Measurements from ENCODE around the gene PHF20. TPM values are rescaled to one million over a fixed set of nuclear protein-coding genes. Genes with fewer than 3 reads are reported as not detected.

Gene PHF20
- total RNA-seq, 1 donor from 2014 or later, result 42.2 TPM

GRCh38 chr20:35830264-35830663 is 58.4 kb downstream of the PHF20 start:
- peaks cover 11% of the 10 kb centered on the region for H3K36me3 Mint-ChIP-seq (ENCODE audit: insufficient read depth)
- no peak for DNase-seq (ENCODE audit: low spot score, unreplicated experiment)
- no peak overlapping the region for H3K4me3 Mint-ChIP-seq (ENCODE audit: low read depth)
- H3K27me3 Mint-ChIP-seq, result no peaks in the 10 kb centered on the region
- H3K27ac Mint-ChIP-seq, result no peak overlapping the region
- TF ChIP-seq, protein P1, sequence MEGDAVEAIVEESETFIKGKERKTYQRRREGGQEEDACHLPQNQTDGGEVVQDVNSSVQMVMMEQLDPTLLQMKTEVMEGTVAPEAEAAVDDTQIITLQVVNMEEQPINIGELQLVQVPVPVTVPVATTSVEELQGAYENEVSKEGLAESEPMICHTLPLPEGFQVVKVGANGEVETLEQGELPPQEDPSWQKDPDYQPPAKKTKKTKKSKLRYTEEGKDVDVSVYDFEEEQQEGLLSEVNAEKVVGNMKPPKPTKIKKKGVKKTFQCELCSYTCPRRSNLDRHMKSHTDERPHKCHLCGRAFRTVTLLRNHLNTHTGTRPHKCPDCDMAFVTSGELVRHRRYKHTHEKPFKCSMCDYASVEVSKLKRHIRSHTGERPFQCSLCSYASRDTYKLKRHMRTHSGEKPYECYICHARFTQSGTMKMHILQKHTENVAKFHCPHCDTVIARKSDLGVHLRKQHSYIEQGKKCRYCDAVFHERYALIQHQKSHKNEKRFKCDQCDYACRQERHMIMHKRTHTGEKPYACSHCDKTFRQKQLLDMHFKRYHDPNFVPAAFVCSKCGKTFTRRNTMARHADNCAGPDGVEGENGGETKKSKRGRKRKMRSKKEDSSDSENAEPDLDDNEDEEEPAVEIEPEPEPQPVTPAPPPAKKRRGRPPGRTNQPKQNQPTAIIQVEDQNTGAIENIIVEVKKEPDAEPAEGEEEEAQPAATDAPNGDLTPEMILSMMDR (IDR thresholded peaks at IDR 0.05; ENCODE audit: unreplicated experiment), result no peak
- H3K4me1 Mint-ChIP-seq (ENCODE audit: low read depth), result peaks cover 10% of the 10 kb centered on the region
- H3K9me3 Mint-ChIP-seq (ENCODE audit: low read depth), result no peaks in the 10 kb centered on the region

GRCh38 chr20:35831029-35831428 is 59.2 kb downstream of the PHF20 start:
- H3K27ac Mint-ChIP-seq, result no peak overlapping the region
- H3K4me3 Mint-ChIP-seq (ENCODE audit: low read depth), result no peak overlapping the region
- peaks cover 11% of the 10 kb centered on the region for H3K36me3 Mint-ChIP-seq (ENCODE audit: insufficient read depth)
- DNase-seq (ENCODE audit: low spot score, unreplicated experiment), result no peak
- H3K4me1 Mint-ChIP-seq (ENCODE audit: low read depth), result peaks cover 10% of the 10 kb centered on the region
- H3K9me3 Mint-ChIP-seq (ENCODE audit: low read depth), result no peaks in the 10 kb centered on the region
- TF ChIP-seq, protein P1 (IDR thresholded peaks at IDR 0.05; ENCODE audit: unreplicated experiment), result no peak
- H3K27me3 Mint-ChIP-seq, result no peaks in the 10 kb centered on the region

GRCh38 chr20:35831971-35832370 is 60.2 kb downstream of the PHF20 start:
- Mint-ChIP-seq H3K9me3 (ENCODE audit: low read depth) (no peaks in the 10 kb centered on the region), H3K36me3 (ENCODE audit: insufficient read depth) (peaks cover 11% of the 10 kb centered on the region), H3K4me3 (ENCODE audit: low read depth) (no peak overlapping the region), H3K27ac (no peak overlapping the region), H3K27me3 (no peaks in the 10 kb centered on the region), H3K4me1 (ENCODE audit: low read depth) (peaks cover 4% of the 10 kb centered on the region)
- no peak for DNase-seq (ENCODE audit: low spot score, unreplicated experiment)
- TF ChIP-seq, protein P1 (IDR thresholded peaks at IDR 0.05; ENCODE audit: unreplicated experiment), result no peak

DNA sequence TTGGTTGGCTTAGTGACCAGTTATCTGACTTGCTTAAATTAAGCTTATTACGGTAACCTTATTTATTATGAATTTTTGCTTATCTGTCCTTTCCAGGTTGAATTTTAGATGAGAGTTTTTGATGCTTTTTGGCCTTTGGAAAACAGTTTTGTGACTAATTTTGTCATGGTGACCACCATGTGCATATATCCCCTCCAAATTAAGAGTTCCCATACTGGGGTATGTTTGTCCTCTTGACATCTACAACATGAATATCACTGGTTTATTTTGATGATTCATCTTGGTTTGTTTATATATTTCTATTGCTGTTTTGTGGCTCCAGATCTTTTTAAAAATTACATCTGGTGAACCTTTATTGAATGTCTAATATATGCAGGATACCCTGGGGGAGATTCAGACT is 61.4 kb downstream of the PHF20 start:
- TF ChIP-seq, protein P1 (IDR thresholded peaks at IDR 0.05; ENCODE audit: unreplicated experiment), result no peak
- peaks cover 11% of the 10 kb centered on the region for H3K36me3 Mint-ChIP-seq (ENCODE audit: insufficient read depth)
- no peak for DNase-seq (ENCODE audit: low spot score, unreplicated experiment)
- no peak overlapping the region for H3K27ac Mint-ChIP-seq
- H3K4me1 Mint-ChIP-seq (ENCODE audit: low read depth), result peaks cover 7% of the 10 kb centered on the region
- no peaks in the 10 kb centered on the region for H3K9me3 Mint-ChIP-seq (ENCODE audit: low read depth)
- H3K4me3 Mint-ChIP-seq (ENCODE audit: low read depth), result no peak overlapping the region
- H3K27me3 Mint-ChIP-seq, result no peaks in the 10 kb centered on the region

GRCh38 chr20:35837577-35838195 is 65.9 kb downstream of the PHF20 start:
- H3K4me3 Mint-ChIP-seq (ENCODE audit: low read depth), result no peak overlapping the region
- no peak for DNase-seq (ENCODE audit: low spot score, unreplicated experiment)
- no peaks in the 10 kb centered on the region for H3K27me3 Mint-ChIP-seq
- H3K36me3 Mint-ChIP-seq (ENCODE audit: insufficient read depth), result peaks cover 21% of the 10 kb centered on the region
- TF ChIP-seq, protein P1 (IDR thresholded peaks at IDR 0.05; ENCODE audit: unreplicated experiment), result no peak
- peaks cover 12% of the 10 kb centered on the region for H3K9me3 Mint-ChIP-seq (ENCODE audit: low read depth)
- H3K4me1 Mint-ChIP-seq (ENCODE audit: low read depth), result peaks cover 8% of the 10 kb centered on the region
- no peak overlapping the region for H3K27ac Mint-ChIP-seq
